Endothelial cell of umbilical vein (primary cell): Measurements from ENCODE around the gene RLF. TPM values are rescaled to one million over a fixed set of nuclear protein-coding genes. Genes with fewer than 3 reads are reported as not detected.

Experiments used
- BruUV-seq: library from RNA; stranded (reverse); fragments of 400-500 nt; replicated peaks from 2 replicates; lab custom pipeline; 2021; lab: Mats Ljungman, UMichigan
- CTCF ChIA-PET: fragments of 300-600, 350-600 bp; sonication (Branson Sonifier 250); formaldehyde crosslinking; loops from one replicate; lab custom pipeline; 2021; ENCODE audit warnings: antibody characterized with exemption, inconsistent platforms; lab: Charles Lee
- POLR2A ChIA-PET: fragments of 300-600, 350-600 bp; sonication (Branson Sonifier 250); formaldehyde crosslinking; loops from one replicate; lab custom pipeline; 2021; ENCODE audit warnings: antibody characterized with exemption, inconsistent platforms; lab: Charles Lee
- DNase-seq: peaks from one replicate; pipeline ENCODE4 v3.0.0-alpha.2; 2011; ENCODE audit warnings: low read depth, low spot score
- FAIRE-seq: peaks from 2 replicates; lab custom pipeline; 2011; peaks lifted over from hg19 to GRCh38; lab: Jason Lieb, UNC
- H2AFZ ChIP-seq: 2 replicates; pipeline ENCODE4 v1.6.0; 2012; ENCODE audit warnings: low read depth, low read length, control low read depth, inconsistent platforms
- H3K27ac ChIP-seq: 2 replicates; pipeline ENCODE4 v1.5.1; 2011; ENCODE audit warnings: low read depth, mild to moderate bottlenecking, control low read depth, low read length, moderate library complexity; ENCODE audit not compliant: insufficient read depth
- H3K27me3 ChIP-seq, 2 experiments: 2 replicates each; pipeline versions ENCODE4 v1.6.0 to v1.6.1; 2011; ENCODE audit warnings: low read length in 2 of 2, mixed read lengths in 1 of 2; ENCODE audit not compliant: control insufficient read depth in 2 of 2, insufficient read depth in 2 of 2
- H3K36me3 ChIP-seq, 2 experiments: 2 replicates in 1 of 2; 3 replicates in 1 of 2; pipeline ENCODE4 v1.5.1; 2011; ENCODE audit warnings: low read length in 2 of 2, mild to moderate bottlenecking in 1 of 2, moderate library complexity in 1 of 2; ENCODE audit not compliant: control insufficient read depth in 2 of 2, insufficient read depth in 2 of 2; ENCODE audit errors: extremely low read depth in 1 of 2
- H3K4me1 ChIP-seq: 3 replicates; pipeline ENCODE4 v1.5.1; 2011; ENCODE audit warnings: mild to moderate bottlenecking, low read length; ENCODE audit not compliant: control insufficient read depth, insufficient read depth; ENCODE audit errors: extremely low read depth
- H3K4me2 ChIP-seq: 2 replicates; pipeline ENCODE4 v1.6.1; 2011; ENCODE audit warnings: low read length, control low read depth, mixed read lengths; ENCODE audit not compliant: insufficient read depth
- H3K4me3 ChIP-seq, 3 experiments: fragments of 200-600 bp in 1 of 3; sonication (generic), shearing (Covaris generic) in 1 of 3; replicated peaks in 1 of 3; 2 replicates each; pipeline ENCODE4 v1.5.1; 2011 to 2016; ENCODE audit warnings: control low read depth in 3 of 3, low read length in 3 of 3, mild to moderate bottlenecking in 2 of 3, inconsistent platforms in 1 of 3, low read depth in 1 of 3, moderate library complexity in 1 of 3; ENCODE audit not compliant: insufficient read depth in 1 of 3
- H3K79me2 ChIP-seq: 2 replicates; pipeline ENCODE4 v1.6.0; 2012; ENCODE audit warnings: low read length, inconsistent platforms; ENCODE audit not compliant: control insufficient read depth, insufficient read depth
- H3K9ac ChIP-seq: replicated peaks from 2 replicates; pipeline ENCODE3; 2011; ENCODE audit warnings: low read length, control low read depth; ENCODE audit not compliant: insufficient read depth; ENCODE audit errors: extremely low read depth
- H3K9me1 ChIP-seq: replicated peaks from 3 replicates; pipeline ENCODE4 v1.6.0; 2011; ENCODE audit warnings: mild to moderate bottlenecking, low read length; ENCODE audit not compliant: control insufficient read depth, insufficient read depth; ENCODE audit errors: extremely low read depth
- H3K9me3 ChIP-seq: replicated peaks from 2 replicates; pipeline ENCODE4 v1.5.1; 2012; ENCODE audit warnings: low read length, inconsistent platforms; ENCODE audit not compliant: control insufficient read depth, insufficient read depth
- H4K20me1 ChIP-seq: replicated peaks from 2 replicates; pipeline ENCODE3; 2011; ENCODE audit warnings: mild to moderate bottlenecking, low read length; ENCODE audit not compliant: control insufficient read depth, insufficient read depth; ENCODE audit errors: extremely low read depth
- EZH2 ChIP-seq: IDR thresholded peaks from 2 replicates; pipeline ENCODE4 v1.6.1; 2012; ENCODE audit warnings: borderline replicate concordance, low read depth, mild to moderate bottlenecking, moderate library complexity, low read length, inconsistent platforms; ENCODE audit not compliant: severe bottlenecking
- GATA2 ChIP-seq: IDR thresholded peaks from 2 replicates; pipeline ENCODE4 v1.7.0; 2011; ENCODE audit warnings: low read depth, mild to moderate bottlenecking, moderate library complexity, mixed read lengths, low read length; ENCODE audit not compliant: insufficient read length, insufficient read depth
- MYC ChIP-seq: IDR thresholded peaks from one replicate; pipeline ENCODE4 v1.6.1; 2011; ENCODE audit warnings: mild to moderate bottlenecking, low read depth, low read length
- POLR2A ChIP-seq: IDR thresholded peaks from 2 replicates; pipeline ENCODE4 v1.6.1; 2012; ENCODE audit warnings: low read depth, mild to moderate bottlenecking, control low read depth, low read length
- POLR2AphosphoS5 ChIP-seq: IDR thresholded peaks from 2 replicates; pipeline ENCODE4 v1.6.1; 2012; ENCODE audit warnings: low read depth, mild to moderate bottlenecking, control low read depth, low read length, moderate library complexity; ENCODE audit not compliant: insufficient read depth
- dilution Hi-C: fragments of 300-500 bp; cut with MboI; formaldehyde crosslinking; loops from one replicate; pipeline ENCODE4 v1.15.0; 2019; ENCODE audit warnings: low sequenced_read_pairs; ENCODE audit not compliant: extremely low pct_ligation_motif_present
- intact Hi-C: fragments of 100-400 bp; cut with micrococcal nuclease; formaldehyde crosslinking; loops from one replicate; pipeline ENCODE4 v1.10.0; 2022
- polyA plus RNA-seq, 4 experiments: library from polyadenylated mRNA; depleted of rRNA in 3 of 4; stranded (reverse) in 3 of 4; unstranded in 1 of 4; fragments of >200 nt; gene quantifications; 2 replicates each; pipeline versions ENCODE4 v1.2.1 to v1.2.3, GENCODE V29; 2011 to 2012; ENCODE audit warnings: missing spikeins in 1 of 4
- total RNA-seq: library from RNA; stranded (reverse); gene quantifications from 2 replicates; pipeline ENCODE4 v1.2.3, GENCODE V29; 2021
- TF ChIP-seq, protein P1 (sequence below), 2 donors: IDR thresholded peaks; 1 replicate in 1 of 2; 2 replicates in 1 of 2; pipeline ENCODE4 v1.5.1; 2011; ENCODE audit warnings: low read length in 2 of 2, mild to moderate bottlenecking in 2 of 2, moderate library complexity in 2 of 2, control low read depth in 1 of 2, inconsistent platforms in 1 of 2, low read depth in 1 of 2; ENCODE audit not compliant: insufficient read depth in 1 of 2; ENCODE audit errors: extremely low read depth in 1 of 2

The RLF gene
- total and polyA plus RNA-seq, 2 donors (not counting 3 experiments of a cell fraction or from before 2014, with no cell fraction given), result 2.7 to 9.4 TPM

DNA sequence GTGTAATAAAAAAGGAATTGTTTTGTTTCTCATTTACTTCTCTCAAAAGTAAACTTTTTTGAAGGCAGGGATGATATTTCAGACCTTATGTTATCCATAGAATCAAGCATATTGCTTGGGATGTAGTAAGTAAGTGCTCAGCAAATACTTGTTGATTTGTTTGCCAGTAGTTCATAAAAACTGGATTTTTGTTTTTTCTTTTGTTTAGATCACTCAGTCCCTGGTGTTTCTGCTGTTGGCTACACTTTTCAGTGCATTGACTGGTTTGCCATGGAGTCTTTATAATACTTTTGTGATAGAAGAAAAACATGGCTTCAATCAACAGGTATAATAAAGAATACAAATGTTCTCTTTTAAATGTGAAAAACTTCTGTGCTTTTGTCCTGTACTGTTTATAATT is 107.0 kb downstream of the RLF start:
- ChIA-PET CTCF (interaction anchor here (0.6 to 1.3 kb wide), 2 partner anchors 115 to 204 kb away, joined by 3 to 4 read pairs; no protein-coding TSS in a partner anchor), POLR2A (no interaction called here)
- Histone ChIP-seq H3K4me3 (no peak overlapping the region), H2AFZ (no peak overlapping the region), H3K27me3 (no peaks in the 10 kb centered on the region), H3K4me1 (no peaks in the 10 kb centered on the region), H3K9me3 (no peaks in the 10 kb centered on the region), H3K79me2 (peaks cover 9% of the 10 kb centered on the region), H3K27ac (no peak overlapping the region), H3K36me3 (peaks cover 16 to 20% of the 10 kb centered on the region in 2 experiments), H3K4me2 (no peak overlapping the region), H3K9ac (no peak overlapping the region), H3K9me1 (no peaks in the 10 kb centered on the region), H4K20me1 (no peaks in the 10 kb centered on the region)
- no TSS peak for BruUV-seq
- dilution Hi-C loops (no loop called here), intact Hi-C loops (no loop called here)
- DNase-seq (no peak), FAIRE-seq (no peak)
- no peak for TF ChIP-seq MYC
- no peak for TF ChIP-seq POLR2AphosphoS5
- no peak for TF ChIP-seq POLR2A
- no peak for TF ChIP-seq GATA2
- no peak for TF ChIP-seq EZH2

DNA sequence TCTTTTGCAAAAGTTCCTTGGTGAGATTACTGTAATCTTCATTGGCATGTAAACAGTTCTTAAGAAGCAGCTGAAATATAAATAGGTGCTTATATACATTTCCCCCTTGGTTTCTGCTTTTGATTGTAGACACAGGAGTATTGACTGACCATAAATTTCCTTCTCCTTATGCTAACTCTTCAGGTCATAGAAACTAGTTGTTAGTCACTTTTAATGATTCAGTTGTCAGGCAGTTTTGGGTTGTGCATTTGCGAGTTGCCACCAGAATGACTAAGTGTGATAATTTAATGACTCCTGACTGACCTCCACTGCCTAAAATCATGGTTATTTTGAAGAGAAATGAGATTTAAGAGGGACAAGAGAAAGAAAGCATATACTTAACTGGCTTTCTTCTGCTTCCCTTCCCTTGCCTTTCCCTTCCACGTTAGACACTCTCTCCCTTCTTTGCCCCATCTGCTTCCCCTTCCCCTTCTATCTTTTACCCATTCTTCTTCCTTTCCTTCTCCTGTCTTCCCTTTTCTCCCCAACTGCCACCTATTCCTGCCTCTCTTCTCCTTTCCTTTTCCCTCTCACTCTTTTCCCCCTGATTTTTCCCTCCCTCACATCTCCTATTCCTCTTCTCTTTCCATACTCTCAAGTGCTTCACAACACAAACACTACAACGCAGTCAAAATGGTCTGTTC is 109.1 kb downstream of the RLF start:
- Histone ChIP-seq H2AFZ (no peak overlapping the region), H3K4me2 (no peak overlapping the region), H3K9me3 (no peaks in the 10 kb centered on the region), H3K4me3 (no peak overlapping the region), H3K36me3 (peaks cover 17 to 22% of the 10 kb centered on the region in 2 experiments), H3K27ac (no peak overlapping the region), H3K4me1 (no peaks in the 10 kb centered on the region), H3K27me3 (no peaks in the 10 kb centered on the region), H3K79me2 (peaks cover 7% of the 10 kb centered on the region), H3K9me1 (no peaks in the 10 kb centered on the region), H3K9ac (no peak overlapping the region), H4K20me1 (no peaks in the 10 kb centered on the region)
- TF ChIP-seq GATA2 (no peak), POLR2AphosphoS5 (no peak)
- TF ChIP-seq, protein P1, sequence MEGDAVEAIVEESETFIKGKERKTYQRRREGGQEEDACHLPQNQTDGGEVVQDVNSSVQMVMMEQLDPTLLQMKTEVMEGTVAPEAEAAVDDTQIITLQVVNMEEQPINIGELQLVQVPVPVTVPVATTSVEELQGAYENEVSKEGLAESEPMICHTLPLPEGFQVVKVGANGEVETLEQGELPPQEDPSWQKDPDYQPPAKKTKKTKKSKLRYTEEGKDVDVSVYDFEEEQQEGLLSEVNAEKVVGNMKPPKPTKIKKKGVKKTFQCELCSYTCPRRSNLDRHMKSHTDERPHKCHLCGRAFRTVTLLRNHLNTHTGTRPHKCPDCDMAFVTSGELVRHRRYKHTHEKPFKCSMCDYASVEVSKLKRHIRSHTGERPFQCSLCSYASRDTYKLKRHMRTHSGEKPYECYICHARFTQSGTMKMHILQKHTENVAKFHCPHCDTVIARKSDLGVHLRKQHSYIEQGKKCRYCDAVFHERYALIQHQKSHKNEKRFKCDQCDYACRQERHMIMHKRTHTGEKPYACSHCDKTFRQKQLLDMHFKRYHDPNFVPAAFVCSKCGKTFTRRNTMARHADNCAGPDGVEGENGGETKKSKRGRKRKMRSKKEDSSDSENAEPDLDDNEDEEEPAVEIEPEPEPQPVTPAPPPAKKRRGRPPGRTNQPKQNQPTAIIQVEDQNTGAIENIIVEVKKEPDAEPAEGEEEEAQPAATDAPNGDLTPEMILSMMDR (IDR thresholded peaks at IDR 0.05; ENCODE audit: extremely low read depth in 1 of 2, insufficient read depth in 1 of 2, low read depth in 1 of 2, low read length in 2 of 2), result no peak
- dilution Hi-C loops, result no loop called here
- no peak for DNase-seq
- no TSS peak for BruUV-seq
- ChIA-PET CTCF (no interaction called here), POLR2A (no interaction called here)
- intact Hi-C loops, result no loop called here
- FAIRE-seq, result no peak
